Measurements from ENCODE around the gene EPB41.
"Not testable (repeated sequence)": the region's sequence is repeated elsewhere in the genome, so short reads cannot be mapped to it uniquely, and the experiment has no call there.

Gene EPB41

DNA sequence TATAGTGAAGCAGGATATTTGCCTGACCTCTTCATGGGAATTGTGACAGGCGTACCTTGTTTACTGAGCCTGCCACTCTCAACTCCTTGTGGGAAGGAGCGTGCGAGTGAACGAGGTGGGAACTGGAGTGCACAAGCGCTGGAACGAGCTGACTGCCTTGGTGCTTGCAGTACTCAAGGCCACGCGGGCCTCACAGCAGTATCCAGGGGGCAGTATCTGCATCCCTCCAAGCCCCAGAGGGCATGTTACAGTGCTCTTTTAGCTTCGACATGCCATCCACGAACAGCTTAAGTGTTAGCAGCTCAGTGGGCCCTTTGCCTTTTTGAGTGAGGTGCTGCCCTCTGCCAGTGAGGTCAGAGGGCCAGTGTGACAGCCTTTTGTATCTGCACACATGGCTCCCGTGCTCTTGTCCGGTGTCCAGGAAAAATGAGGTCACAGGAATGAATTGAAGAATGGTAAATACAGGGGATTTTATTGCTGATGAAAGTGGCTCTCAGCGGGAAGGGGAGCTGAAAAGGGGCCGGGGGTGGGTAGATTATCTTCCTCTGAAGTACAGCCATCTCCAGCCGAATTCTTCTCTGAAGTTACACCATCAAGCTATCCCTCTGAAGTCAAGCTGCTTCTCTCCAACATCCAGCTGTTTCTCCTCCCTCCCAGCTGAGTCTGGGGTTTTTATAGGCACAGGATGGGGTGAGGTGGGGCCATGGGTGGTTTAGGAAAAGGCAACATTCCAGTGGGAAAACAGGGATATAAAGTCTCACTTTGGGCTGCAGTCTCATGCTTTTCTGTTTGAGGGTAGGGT lies 69.3 kb downstream of the EPB41 start:
- no peak for DNase-seq

DNA sequence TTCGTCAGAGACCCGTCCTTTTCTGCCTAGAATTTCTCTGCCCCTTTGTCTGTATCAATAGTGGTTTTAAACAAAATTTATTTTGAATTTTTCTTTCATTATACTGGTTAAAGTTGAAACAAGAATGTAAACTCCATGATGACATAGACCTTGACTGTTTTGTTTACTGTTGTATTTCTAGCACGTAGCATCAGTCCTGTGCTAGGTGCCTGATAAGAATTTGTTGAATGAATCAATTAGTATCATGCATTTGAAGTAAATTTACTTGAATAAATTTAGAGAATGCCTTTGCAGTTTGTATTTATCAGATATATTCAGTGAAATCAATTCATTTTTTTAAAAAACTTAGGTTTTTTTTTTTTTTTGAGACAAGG lies 69.9 kb downstream of the EPB41 start:
- no peak for DNase-seq

DNA sequence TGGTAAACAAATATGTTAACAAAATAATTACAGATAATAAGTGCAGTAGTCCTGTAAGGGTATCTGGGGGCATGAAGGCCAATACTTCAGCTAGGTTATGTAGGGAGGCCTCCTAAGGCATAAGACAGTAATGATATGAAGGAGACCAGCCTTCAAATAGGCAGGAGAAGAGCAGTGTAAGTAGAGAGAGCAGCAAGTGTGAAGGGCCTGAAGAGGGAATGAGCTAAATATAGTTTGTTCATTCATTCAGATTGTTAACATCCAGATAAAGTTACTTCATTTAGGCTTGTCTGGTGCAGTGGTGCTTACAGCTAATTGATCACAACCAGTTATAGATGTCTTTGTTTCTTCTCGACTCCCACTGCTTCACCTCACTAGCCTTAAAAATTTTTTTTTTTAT lies 71.1 kb downstream of the EPB41 start:
- no peak for DNase-seq

DNA sequence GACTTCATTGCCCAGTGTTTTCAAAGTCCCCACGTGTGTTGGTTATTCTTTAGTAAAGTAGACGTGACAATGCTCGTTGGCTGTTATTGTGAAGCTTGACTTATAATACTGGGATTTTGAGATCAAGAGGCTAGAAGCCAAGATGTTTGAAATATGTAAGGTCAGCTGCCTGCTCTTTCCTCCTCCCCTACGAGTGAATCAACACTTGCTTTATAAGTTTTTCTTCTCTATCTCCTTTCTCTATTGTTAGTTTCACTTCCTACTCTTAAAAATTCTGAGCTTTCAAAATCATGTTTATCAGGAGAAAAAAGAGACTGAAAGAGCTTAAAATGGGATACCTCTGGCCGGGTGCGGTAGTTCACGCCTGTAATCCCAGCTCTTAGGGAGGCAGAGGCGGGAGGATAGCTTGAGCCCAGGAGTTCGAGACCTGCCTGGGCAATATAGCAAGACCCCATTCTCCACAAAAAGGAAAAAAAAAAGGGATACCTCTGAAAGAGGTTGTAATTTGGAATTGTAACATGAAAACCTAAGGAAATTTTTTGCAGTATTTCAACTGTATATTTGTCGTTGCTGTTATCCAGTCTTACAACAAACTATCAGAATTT lies 72.0 kb downstream of the EPB41 start:
- no peak for DNase-seq

DNA sequence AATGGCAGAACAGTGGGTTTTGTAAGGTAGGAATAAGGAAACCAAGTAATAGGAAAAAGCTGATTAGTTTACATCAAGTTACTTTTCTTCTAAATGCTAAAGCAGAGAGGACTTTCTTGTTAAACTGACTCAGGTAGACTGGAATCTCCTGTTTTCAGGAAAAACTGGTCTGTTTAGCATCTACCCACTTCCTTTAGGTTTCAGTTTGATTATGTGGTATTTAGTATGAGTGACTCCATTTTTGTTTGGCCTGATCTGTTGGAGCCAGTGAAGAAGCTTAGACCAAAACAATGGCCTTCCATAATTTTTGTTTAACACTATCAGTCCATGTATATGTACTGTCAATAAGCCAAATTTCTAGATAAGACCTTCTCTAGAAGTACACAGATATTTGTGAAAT lies 88.4 kb downstream of the EPB41 start:
- DNase-seq: no peak

DNA sequence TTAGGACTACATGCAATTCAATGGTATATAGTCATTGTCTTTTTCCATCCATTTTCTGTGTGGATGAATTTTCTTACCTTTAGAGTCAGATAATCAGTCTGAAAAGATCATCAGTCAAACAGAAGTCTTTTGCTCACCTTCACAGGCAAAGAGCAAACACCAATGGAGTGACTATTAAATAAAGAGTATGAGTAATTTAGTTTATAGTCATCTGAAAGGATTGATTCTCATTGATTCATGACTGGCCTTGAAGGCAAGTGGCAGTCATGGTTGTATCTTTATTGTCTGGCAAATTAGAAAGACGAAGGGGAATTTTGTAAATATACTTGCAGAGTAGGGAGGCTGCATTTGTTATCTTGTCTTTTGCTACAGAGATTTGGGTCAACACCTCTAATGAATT lies 89.9 kb downstream of the EPB41 start:
- DNase-seq: no peak

DNA sequence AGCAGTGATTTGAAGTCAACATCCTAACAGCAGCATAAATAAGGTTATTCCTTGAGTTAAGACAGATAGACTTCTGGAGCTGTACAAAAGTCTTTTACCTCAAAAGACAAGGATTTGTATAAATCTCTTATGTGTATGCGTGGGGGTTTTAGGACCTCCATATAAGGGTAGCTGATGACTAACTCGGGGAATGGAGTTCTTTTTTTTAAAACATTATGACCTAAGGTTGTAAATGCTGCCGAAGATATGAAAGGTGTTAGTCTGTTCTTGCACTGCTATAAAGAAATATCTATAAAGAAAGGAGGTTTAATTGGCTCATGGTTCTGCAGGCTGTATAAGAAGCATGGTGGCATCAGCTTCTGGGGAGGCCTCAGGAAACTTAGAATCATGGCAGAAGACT lies 90.4 kb downstream of the EPB41 start:
- DNase-seq: no peak

DNA sequence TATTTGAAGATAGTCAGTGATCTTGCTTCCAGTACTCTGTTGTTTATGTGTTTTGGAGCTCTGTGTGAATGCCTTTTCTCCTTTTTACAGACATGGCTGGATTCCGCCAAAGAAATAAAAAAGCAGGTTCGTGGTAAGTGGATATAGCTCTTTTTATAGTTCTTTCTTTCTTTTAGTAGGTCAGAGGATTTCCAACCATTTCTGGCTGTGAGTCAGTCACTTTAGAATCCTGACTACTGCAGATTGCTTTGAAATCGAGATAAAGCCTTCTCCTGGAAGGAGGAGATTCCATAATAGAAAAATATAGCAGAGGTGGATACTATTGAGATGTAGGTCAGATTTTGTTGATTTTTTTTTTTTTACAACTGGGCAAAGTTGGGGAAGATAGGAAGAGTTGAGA lies 97.4 kb downstream of the EPB41 start:
- no peak for DNase-seq

DNA sequence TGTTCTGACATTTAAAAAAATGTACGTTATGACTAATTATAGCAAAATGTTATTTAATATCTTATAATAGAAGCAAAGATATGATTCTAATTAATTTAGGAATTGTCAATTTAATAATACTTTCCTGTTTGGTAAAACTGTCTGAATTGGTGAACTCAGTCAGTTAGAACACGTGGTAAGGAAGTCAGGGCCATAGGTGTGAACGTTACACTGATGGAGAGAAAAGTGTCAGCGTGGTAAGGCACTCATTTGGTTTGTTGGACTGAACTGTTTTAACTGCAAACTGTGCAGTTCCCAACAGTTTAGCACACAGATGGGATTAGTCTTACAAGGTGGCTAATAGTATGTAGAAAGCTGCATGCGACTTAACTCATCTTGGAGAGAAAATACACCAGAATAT lies 102.9 kb downstream of the EPB41 start:
- no peak for DNase-seq

DNA sequence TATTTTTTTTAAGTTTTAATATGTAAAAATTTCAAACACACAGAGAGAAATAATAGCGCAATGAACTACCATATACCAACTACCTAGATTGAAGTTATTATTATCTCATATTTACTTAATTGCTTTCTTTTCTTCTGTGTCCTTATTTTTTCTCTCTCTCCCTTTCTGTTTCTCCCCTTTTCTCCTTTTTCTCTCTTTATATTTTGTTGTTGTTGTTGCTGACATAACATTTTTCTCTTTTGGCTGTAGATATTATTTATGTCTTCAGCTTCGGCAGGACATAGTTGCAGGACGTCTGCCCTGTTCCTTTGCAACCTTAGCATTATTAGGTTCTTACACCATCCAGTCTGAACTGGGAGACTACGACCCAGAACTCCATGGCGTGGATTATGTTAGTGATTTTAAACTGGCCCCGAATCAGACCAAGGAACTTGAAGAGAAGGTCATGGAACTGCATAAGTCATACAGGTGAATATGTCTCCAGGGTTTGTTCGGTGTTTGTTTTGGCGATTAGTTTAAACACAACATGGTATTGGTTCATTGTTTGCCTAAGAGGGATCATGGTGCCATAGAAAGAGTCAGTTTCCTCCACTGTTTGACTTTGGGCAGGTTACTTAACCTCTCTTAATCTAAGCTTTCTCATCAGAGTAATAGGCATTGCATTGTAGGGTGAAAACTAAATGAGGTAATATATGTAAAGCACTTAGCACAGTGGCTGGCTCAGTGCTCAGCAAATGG lies 103.8 kb downstream of the EPB41 start:
- no peak for DNase-seq

DNA sequence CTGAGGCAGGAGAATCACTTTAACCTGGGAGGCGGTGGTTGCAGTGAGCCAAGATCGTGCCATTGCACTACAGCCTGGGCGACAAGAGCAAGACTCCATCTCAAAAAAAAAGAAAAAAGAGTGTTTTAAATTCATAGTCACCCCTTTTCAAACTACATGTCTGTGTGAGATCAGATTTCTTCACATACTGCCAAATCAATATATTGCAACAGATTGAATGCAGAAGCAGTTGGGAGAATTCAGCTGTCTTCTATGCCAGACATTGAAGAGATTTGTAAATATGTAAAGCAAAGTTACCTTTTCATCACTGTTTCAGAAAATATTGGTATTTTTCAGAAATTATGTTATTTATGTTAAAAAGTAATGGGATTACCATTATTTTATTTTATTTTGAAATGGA lies 108.3 kb downstream of the EPB41 start:
- DNase-seq: no peak

DNA sequence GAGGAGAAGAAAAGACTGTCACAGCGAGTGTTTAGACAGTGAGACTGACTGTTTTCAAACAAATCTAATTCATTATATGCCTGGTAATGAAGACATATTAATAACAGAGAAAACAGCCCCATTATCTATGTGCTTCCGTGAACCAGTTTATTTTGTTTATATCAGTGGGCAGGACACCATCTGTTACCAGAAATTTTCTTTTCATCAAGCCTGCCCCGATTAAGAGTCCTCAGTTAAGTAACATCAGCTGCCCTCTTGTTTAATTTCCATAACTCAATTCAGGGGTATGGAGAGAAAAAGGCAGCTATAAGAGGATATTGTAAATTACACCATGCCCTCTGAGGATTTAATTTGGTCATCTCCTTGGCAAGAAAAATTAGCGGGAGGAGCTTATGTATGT lies 115.3 kb downstream of the EPB41 start:
- DNase-seq: peak in 1 of 2 experiments; percentile 89

DNA sequence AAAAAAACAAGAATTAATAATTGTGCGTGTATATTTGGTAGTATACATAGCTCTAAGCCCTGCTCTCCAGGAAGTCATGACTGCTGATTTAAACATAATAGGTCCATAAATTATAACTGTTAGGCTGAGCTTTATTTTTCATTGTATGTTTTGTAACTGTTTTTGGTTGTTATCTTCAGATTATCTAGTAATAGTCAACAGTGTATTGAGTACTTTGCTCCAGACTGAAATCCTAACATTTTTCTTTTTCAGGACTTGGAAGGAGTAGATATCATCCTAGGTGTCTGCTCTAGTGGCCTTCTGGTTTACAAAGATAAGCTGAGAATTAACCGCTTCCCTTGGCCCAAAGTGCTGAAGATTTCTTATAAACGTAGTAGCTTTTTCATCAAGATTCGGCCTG lies 118.5 kb downstream of the EPB41 start:
- DNase-seq: no peak

DNA sequence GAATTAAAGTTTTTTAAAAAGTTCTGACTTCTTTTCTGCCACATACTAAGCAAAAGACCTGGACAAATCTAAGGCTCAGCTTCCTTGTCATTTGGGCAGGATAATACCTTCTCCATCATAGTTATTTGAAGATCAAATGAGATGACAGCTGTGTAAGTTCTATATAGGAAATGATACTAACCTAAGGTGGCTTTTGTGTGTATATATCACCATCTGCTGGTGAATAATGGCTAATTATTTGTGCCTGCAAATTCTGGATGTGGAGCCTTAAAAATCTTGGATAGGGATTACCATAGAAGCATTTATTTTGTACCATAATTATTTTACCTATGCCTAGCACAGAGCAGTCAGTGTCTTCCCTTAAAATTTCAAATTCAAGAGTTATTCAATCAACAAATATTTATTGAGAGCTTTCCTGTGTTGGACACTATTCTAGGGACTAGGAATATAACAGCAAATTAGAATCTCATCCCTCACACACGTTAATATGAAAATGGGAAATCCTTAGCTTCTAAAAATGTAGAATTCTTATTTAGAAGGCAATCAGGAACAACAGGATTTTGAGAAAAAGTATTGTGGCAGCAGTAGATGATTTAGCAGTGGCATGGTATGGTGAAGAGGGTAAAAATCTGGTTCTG lies 119.6 kb downstream of the EPB41 start:
- DNase-seq: peak; percentile 6 to 56

DNA sequence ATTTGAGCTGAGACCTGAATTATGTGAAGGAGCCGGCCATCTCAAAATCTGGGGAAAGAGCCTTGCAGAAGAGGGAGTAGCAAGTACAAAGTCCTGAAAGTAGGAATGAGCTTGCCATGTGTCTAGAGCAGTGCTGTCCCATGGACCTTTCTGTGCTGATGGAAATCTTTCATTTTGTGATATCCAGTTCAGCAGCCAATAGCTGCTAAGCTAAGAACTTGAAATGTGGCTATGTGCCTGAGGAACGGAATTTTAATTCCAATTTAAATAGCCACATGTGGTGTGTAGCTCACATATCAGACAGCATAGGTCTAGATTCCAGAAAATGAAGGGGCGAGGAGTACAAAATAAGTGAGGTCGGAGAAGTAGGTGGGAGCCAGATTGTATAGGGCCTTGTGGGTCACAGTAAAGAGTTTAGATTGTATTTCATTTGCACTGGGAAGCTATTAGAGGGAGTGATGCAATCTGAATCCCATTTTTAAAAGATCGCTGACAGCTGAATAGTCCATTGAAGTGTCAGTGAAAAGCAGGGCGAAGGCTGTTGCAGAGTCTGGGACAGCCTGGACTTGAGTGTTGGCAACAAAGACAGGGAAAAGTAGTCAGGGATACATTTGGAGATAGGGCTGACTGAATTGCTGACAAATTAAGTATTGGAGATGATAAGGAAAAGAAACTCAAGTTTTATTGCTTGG lies 129.1 kb downstream of the EPB41 start:
- no peak for DNase-seq

DNA sequence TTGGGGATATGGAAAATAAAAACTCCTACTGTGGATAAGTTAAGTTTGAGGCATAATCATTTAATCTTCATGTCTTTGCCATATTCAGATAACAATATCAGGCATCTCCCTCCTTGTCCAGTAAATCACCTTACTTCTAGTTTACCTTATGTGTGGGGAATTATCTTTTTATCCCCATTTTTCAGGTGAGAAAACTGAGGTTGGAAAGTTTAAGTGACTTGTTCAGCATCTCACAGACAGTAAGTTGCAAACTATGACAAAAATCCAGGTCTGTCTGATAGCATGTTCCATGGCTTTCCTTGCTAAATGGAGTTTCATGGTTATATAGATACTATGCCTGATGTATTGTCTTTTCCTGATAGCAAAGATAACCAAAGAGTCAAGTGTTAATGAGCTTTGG lies 129.6 kb downstream of the EPB41 start:
- DNase-seq: no peak

DNA sequence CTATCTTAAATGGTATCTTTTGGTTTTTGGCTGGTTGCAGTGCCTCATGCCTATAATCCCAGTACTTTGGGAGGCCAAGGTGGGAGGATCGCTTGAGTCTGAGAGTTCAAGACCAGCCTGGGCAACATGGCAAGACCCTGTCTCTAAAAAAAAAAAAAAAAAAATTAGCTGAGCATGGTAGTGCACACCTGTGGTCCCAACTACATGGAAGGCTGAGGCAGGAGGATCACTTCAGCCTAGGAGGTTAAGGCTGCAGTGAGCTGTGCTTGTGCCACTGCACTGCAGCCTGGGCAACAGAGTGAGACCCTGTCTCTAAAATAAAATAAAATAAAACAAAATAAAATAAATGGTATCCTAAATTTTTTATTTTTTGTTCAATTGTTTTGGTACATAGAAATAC lies 131.3 kb downstream of the EPB41 start:
- DNase-seq: not testable (repeated sequence)

DNA sequence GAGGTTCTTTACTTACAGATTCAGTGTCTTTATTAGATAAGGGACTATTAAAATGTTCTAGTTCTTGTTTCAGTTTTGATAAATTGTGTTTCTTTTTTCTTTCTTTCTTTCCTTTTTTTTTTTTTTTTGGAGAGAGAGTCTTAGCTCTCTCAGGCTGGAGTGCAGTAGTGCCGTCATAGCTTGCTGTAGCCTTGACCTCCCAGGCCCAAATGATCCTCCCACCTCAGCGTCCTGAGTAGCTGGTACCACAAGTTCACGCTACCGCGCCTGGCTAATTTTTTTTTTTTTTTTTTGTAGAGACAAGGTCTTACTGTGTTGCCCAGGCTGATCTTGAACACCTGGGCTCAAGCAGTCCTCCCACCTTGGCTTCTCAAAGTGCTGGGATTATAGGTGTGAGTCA lies 132.8 kb downstream of the EPB41 start:
- no peak for DNase-seq

DNA sequence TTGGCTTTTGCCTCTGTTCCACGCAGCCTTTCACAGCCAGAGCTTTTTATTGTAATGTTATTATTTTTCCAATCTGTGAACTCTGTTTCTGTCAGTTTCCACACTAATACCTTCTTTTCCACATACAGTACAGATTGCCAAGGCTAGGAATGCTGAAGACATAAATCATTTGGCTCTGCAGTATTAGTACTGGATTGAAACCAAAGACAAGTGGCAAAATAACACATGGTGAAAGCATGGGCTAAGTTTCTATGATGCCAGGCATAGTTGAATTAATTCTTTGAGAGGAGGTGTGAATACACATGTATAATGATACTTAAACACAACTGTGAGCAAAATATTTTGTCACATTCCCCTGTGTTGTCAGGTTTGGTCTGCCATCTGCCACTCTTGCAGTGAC lies 135.8 kb downstream of the EPB41 start:
- DNase-seq: no peak

DNA sequence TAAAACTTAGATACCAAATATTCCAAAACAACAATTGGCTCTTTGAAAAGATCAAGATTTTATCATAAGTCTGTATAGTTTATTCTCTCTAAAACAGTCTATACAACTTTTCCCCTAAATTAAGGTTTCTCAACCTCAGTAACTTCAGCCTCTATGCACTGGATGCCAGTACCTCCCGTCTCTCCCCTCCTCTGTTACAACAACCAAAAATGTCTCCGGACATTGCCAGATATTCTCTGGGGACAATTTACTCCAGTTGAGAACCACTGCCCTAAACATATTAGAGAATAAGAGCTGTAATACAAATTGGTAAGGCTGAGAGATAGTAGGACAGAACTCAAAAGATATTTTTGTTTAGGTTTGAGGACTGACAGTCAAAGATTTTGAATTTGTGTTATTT lies 137.7 kb downstream of the EPB41 start:
- DNase-seq: no peak

DNA sequence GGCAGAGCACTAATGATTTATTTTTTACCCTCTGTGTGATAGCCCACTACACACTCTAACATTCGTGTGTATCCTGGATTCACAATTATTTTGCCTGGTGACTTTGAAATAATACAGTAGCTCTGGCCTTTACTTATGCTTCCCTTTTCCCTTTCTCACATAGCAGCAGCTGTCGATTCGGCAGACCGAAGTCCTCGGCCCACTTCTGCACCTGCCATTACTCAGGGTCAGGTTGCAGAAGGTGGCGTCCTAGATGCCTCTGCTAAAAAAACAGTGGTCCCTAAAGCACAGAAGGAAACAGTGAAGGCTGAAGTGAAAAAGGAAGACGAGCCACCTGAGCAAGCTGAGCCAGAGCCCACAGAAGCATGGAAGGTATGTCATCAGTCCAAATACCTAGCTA lies 138.6 kb downstream of the EPB41 start:
- DNase-seq: no peak

DNA sequence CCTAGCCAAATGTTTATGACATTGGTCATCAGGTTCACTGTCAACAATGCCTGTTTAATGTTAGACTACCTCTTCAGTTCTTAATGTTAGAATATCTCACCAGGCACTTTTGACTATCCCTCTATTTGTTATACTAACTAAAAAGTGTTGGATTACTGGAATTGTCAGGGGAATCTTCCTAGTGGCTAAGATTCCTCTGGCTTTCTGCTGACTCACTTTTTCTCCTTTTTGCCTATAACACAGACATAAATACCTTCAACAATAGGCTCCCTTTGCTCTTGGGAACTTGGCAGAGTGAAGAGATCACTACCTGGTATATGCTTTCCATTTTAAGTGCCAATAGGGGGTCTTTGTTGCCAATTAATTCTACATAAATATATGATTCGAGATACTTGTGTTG lies 140.8 kb downstream of the EPB41 start:
- DNase-seq: no peak

DNA sequence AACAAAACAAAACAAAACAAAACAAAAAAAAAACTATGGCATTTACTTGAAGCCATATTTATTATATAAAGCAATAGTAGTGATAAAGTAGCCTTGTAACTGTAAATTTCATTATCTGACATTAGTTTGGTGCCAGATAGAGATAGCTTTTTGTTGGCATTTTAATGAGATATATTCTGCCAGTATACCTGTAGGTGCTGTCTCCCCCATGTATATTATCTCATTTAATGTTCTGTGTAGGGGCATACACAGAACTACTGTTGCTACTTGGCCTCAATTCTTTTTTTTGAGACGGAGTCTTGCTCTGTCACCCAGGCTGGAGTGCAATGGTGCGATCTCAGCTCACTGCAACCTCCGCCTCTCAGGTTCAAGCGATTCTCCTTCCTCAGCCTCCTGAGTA lies 141.9 kb downstream of the EPB41 start:
- no peak for DNase-seq
